ENCODE results near the gene SPACA1. TPM values are rescaled to one million over a fixed set of nuclear protein-coding genes. Genes with fewer than 3 reads are reported as not detected.

SPACA1 gene
- total and polyA plus RNA-seq, 2 of the 4 experiments (the other 2 are of a cell fraction) = not detected

Other genes with a start within 250 kb of the SPACA1 start
- gene CNR1, start 118.5 kb downstream of the SPACA1 start, total RNA-seq (2012; rRNA removed) = not detected in 2 replicates
- gene CNR1, start 118.5 kb downstream of the SPACA1 start, polyA plus RNA-seq (2012; rRNA removed) = not detected in 2 replicates